ENCODE data around the gene WDR41.

The WDR41 gene

DNA sequence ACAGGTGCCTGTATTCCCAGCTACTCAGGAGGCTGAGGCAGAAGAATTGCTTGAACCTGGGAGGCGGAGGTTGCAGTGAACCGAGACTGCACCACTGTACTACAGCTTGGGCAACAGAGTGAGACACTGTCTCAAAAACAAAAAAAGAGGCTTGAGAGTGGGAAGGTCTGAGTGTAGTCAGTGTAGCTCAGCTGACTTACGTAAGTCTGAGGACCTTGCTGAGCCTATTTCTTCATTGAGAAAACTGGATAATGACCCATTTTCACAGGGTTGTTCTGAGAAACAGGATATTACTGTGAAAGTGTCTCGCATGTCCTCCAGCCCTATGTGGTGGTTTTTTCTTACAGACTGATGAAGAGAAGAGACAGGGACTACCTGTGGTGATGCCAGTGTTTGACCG lies 66.7 kb downstream of the WDR41 start:
- H3K9me2 ChIP-seq (replicated peaks; ENCODE audit: low read depth, low read length), result no peaks in the 10 kb centered on the region
- H3K4me3 ChIP-seq (ENCODE audit: low read length, poor library complexity, severe bottlenecking), result no peak overlapping the region
- H3K79me2 ChIP-seq (ENCODE audit: insufficient read depth, low read length), result no peaks in the 10 kb centered on the region
- H3K36me3 ChIP-seq (ENCODE audit: insufficient read depth, low read length), result no peaks in the 10 kb centered on the region
- no peak overlapping the region for H3K9ac ChIP-seq (ENCODE audit: low read depth, low read length, poor library complexity, severe bottlenecking)
- no peak for TF ChIP-seq EZH2phosphoT487 (IDR thresholded peaks at IDR 0.05; ENCODE audit: borderline replicate concordance)
- TF ChIP-seq, protein P1, sequence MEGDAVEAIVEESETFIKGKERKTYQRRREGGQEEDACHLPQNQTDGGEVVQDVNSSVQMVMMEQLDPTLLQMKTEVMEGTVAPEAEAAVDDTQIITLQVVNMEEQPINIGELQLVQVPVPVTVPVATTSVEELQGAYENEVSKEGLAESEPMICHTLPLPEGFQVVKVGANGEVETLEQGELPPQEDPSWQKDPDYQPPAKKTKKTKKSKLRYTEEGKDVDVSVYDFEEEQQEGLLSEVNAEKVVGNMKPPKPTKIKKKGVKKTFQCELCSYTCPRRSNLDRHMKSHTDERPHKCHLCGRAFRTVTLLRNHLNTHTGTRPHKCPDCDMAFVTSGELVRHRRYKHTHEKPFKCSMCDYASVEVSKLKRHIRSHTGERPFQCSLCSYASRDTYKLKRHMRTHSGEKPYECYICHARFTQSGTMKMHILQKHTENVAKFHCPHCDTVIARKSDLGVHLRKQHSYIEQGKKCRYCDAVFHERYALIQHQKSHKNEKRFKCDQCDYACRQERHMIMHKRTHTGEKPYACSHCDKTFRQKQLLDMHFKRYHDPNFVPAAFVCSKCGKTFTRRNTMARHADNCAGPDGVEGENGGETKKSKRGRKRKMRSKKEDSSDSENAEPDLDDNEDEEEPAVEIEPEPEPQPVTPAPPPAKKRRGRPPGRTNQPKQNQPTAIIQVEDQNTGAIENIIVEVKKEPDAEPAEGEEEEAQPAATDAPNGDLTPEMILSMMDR (conservative IDR thresholded peaks at IDR 0.05; ENCODE audit: low read length), result no peak
- H4K20me1 ChIP-seq (ENCODE audit: insufficient read depth, low read length, poor library complexity, severe bottlenecking), result no peaks in the 10 kb centered on the region
- no peaks in the 10 kb centered on the region for H3K4me1 ChIP-seq (ENCODE audit: insufficient read depth, low read length, poor library complexity, severe bottlenecking)
- no peak overlapping the region for H3K4me2 ChIP-seq (ENCODE audit: low read depth, low read length, poor library complexity, severe bottlenecking)
- no peaks in the 10 kb centered on the region for H3K9me3 ChIP-seq (ENCODE audit: insufficient read depth, low read depth, low read length)
- no peak overlapping the region for H2AFZ ChIP-seq (ENCODE audit: low read length)
- H3F3A ChIP-seq (ENCODE audit: low read depth), result no peaks in the 10 kb centered on the region
- peaks cover 10% of the 10 kb centered on the region for H3K27me3 ChIP-seq (ENCODE audit: insufficient read depth, low read length, poor library complexity, severe bottlenecking)

DNA sequence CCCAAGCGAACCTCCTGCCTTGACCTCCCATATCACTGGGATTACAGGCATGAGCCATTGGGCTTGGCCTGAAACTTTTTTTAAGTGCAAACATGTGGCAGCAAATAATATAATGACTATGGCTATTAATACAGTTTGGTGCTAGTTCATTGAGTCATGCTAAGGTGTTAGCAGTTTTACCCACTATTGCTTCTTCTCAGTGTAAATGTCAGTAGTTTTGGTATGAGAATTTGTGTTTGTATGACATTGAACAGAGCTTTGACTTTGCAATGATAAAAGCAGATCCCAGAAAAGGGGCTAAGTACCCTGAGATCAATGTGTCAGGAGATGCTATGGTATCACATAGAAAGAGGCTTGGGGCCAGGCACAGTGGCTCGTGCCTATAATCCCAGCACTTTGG lies 67.2 kb downstream of the WDR41 start:
- Histone ChIP-seq H3K36me3 (ENCODE audit: insufficient read depth, low read length) (no peaks in the 10 kb centered on the region), H3K4me1 (ENCODE audit: insufficient read depth, low read length, poor library complexity, severe bottlenecking) (no peaks in the 10 kb centered on the region), H3F3A (ENCODE audit: low read depth) (no peaks in the 10 kb centered on the region), H3K9ac (ENCODE audit: low read depth, low read length, poor library complexity, severe bottlenecking) (no peak overlapping the region), H3K4me2 (ENCODE audit: low read depth, low read length, poor library complexity, severe bottlenecking) (no peak overlapping the region), H3K9me2 (replicated peaks; ENCODE audit: low read depth, low read length) (no peaks in the 10 kb centered on the region), H3K9me3 (ENCODE audit: insufficient read depth, low read depth, low read length) (no peaks in the 10 kb centered on the region), H2AFZ (ENCODE audit: low read length) (no peak overlapping the region), H4K20me1 (ENCODE audit: insufficient read depth, low read length, poor library complexity, severe bottlenecking) (no peaks in the 10 kb centered on the region), H3K27me3 (ENCODE audit: insufficient read depth, low read length, poor library complexity, severe bottlenecking) (peaks cover 6% of the 10 kb centered on the region), H3K79me2 (ENCODE audit: insufficient read depth, low read length) (no peaks in the 10 kb centered on the region), H3K4me3 (ENCODE audit: low read length, poor library complexity, severe bottlenecking) (no peak overlapping the region)
- no peak for TF ChIP-seq EZH2phosphoT487 (IDR thresholded peaks at IDR 0.05; ENCODE audit: borderline replicate concordance)
- TF ChIP-seq, protein P1 (conservative IDR thresholded peaks at IDR 0.05; ENCODE audit: low read length), result no peak

DNA sequence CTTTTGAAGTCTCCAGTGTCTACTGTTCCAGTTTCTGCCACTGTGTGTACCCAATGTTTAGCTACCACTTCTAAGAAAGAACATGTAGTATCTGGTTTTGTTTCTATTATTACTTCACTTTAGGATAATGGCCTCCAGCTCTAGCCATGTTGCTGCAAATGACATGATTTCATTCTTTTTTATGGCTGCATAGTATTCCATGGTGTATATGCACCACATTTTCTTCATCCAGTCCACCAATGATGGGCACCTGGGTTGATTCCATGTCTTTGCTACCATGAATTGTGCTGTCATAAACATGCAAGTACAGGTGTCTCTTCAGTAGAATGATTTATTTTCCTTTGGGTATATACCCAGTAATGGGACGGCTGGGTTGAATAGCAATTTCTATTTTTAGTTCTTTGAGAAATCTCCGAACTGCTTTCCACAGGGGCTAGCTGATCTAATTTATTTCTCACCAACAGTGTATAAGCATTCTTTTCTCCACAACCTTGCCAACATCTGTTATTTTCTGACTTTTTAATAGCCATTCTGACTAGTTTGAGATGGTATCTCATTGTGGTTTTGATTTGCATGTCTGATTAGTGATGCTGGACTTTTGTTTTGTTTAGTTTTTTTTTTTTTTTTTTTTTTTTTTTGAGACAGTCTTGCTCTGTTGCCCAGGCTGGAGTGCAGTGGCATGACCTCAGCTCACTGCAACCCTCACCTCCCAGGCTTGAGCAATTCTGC lies 68.9 kb downstream of the WDR41 start:
- no peaks in the 10 kb centered on the region for H3K27me3 ChIP-seq (ENCODE audit: insufficient read depth, low read length, poor library complexity, severe bottlenecking)
- H4K20me1 ChIP-seq (ENCODE audit: insufficient read depth, low read length, poor library complexity, severe bottlenecking), result no peaks in the 10 kb centered on the region
- no peak overlapping the region for H3K4me2 ChIP-seq (ENCODE audit: low read depth, low read length, poor library complexity, severe bottlenecking)
- no peaks in the 10 kb centered on the region for H3K4me1 ChIP-seq (ENCODE audit: insufficient read depth, low read length, poor library complexity, severe bottlenecking)
- H3K9ac ChIP-seq (ENCODE audit: low read depth, low read length, poor library complexity, severe bottlenecking), result no peak overlapping the region
- H3K36me3 ChIP-seq (ENCODE audit: insufficient read depth, low read length), result no peaks in the 10 kb centered on the region
- H3K79me2 ChIP-seq (ENCODE audit: insufficient read depth, low read length), result no peaks in the 10 kb centered on the region
- TF ChIP-seq, protein P1 (conservative IDR thresholded peaks at IDR 0.05; ENCODE audit: low read length), result no peak
- no peak for TF ChIP-seq EZH2phosphoT487 (IDR thresholded peaks at IDR 0.05; ENCODE audit: borderline replicate concordance)
- H3K4me3 ChIP-seq (ENCODE audit: low read length, poor library complexity, severe bottlenecking), result no peak overlapping the region
- no peaks in the 10 kb centered on the region for H3F3A ChIP-seq (ENCODE audit: low read depth)
- no peaks in the 10 kb centered on the region for H3K9me3 ChIP-seq (ENCODE audit: insufficient read depth, low read depth, low read length)
- no peak overlapping the region for H2AFZ ChIP-seq (ENCODE audit: low read length)
- no peaks in the 10 kb centered on the region for H3K9me2 ChIP-seq (replicated peaks; ENCODE audit: low read depth, low read length)
